ENCODE measurements around the gene MRAP2.

GRCh38 chr6:83985308-83985713 lies 48.3 kb upstream of the MRAP2 start:
- TF ChIP-seq, protein P1, sequence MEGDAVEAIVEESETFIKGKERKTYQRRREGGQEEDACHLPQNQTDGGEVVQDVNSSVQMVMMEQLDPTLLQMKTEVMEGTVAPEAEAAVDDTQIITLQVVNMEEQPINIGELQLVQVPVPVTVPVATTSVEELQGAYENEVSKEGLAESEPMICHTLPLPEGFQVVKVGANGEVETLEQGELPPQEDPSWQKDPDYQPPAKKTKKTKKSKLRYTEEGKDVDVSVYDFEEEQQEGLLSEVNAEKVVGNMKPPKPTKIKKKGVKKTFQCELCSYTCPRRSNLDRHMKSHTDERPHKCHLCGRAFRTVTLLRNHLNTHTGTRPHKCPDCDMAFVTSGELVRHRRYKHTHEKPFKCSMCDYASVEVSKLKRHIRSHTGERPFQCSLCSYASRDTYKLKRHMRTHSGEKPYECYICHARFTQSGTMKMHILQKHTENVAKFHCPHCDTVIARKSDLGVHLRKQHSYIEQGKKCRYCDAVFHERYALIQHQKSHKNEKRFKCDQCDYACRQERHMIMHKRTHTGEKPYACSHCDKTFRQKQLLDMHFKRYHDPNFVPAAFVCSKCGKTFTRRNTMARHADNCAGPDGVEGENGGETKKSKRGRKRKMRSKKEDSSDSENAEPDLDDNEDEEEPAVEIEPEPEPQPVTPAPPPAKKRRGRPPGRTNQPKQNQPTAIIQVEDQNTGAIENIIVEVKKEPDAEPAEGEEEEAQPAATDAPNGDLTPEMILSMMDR (IDR thresholded peaks at IDR 0.05; ENCODE audit: poor library complexity, severe bottlenecking) = no peak
- TF ChIP-seq TAF1 (IDR thresholded peaks at IDR 0.05; ENCODE audit: low read depth) (no peak), EZH2 (IDR thresholded peaks at IDR 0.05; ENCODE audit: borderline replicate concordance, insufficient read depth, low read length, poor library complexity, severe bottlenecking) (no peak), POLR2AphosphoS5 (IDR thresholded peaks at IDR 0.05) (no peak), EP300 (conservative IDR thresholded peaks at IDR 0.05; ENCODE audit: poor library complexity, severe bottlenecking) (no peak), SMC3 (conservative IDR thresholded peaks at IDR 0.05; ENCODE audit: poor library complexity) (no peak), RAD21 (conservative IDR thresholded peaks at IDR 0.05) (no peak), MXI1 (conservative IDR thresholded peaks at IDR 0.05; ENCODE audit: poor library complexity, severe bottlenecking) (no peak)
- TF ChIP-seq, protein P2, sequence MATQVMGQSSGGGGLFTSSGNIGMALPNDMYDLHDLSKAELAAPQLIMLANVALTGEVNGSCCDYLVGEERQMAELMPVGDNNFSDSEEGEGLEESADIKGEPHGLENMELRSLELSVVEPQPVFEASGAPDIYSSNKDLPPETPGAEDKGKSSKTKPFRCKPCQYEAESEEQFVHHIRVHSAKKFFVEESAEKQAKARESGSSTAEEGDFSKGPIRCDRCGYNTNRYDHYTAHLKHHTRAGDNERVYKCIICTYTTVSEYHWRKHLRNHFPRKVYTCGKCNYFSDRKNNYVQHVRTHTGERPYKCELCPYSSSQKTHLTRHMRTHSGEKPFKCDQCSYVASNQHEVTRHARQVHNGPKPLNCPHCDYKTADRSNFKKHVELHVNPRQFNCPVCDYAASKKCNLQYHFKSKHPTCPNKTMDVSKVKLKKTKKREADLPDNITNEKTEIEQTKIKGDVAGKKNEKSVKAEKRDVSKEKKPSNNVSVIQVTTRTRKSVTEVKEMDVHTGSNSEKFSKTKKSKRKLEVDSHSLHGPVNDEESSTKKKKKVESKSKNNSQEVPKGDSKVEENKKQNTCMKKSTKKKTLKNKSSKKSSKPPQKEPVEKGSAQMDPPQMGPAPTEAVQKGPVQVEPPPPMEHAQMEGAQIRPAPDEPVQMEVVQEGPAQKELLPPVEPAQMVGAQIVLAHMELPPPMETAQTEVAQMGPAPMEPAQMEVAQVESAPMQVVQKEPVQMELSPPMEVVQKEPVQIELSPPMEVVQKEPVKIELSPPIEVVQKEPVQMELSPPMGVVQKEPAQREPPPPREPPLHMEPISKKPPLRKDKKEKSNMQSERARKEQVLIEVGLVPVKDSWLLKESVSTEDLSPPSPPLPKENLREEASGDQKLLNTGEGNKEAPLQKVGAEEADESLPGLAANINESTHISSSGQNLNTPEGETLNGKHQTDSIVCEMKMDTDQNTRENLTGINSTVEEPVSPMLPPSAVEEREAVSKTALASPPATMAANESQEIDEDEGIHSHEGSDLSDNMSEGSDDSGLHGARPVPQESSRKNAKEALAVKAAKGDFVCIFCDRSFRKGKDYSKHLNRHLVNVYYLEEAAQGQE (IDR thresholded peaks at IDR 0.05; ENCODE audit: borderline replicate concordance) = no peak

Data from neural cell (in vitro differentiated cells).